OCI-LY3 (cell line): Measurements from ENCODE around the gene CD101.

ENCODE experiments used
- CTCF ChIP-seq: fragments of 200-600, 300-600 bp; sonication (generic); IDR thresholded peaks from 2 replicates; pipeline ENCODE4 v1.5.1; 2014; ENCODE audit warnings: antibody characterized with exemption, low read length, low read depth
- EZH2phosphoT487 ChIP-seq: fragments of 200-600 bp; shearing (Covaris generic); IDR thresholded peaks from 2 replicates; pipeline ENCODE4 v1.6.1; 2018; ENCODE audit warnings: antibody characterized with exemption, mixed run types, low read depth

- TF ChIP-seq CTCF (no peak), EZH2phosphoT487 (no peak)
Measured at GRCh38 chr1:117036018-117036461, 34.5 kb downstream of the CD101 start.
